RWPE1 (cell line): Measurements from ENCODE around the gene RARG.

Source experiments
- CTCF ChIA-PET: fragments of 350-600 bp; sonication (Branson Sonifier 250); formaldehyde crosslinking; extraction: SDS; loops from one replicate; lab custom pipeline; 2021; lab: Yijun Ruan, JAX
- POLR2A ChIA-PET: fragments of 400-600 bp; formaldehyde crosslinking; extraction: SDS; loops from one replicate; lab custom pipeline; 2020; ENCODE audit warnings: antibody characterized with exemption; ENCODE audit not compliant: low non-redundant PET; lab: Yijun Ruan, JAX
- DNase-seq: peaks from one replicate; pipeline ENCODE4 v3.0.0; 2012; ENCODE audit warnings: low spot score
- H3K27ac ChIP-seq: fragments of 450-650 bp; 2 replicates; pipeline ENCODE4 v1.5.1; 2017
- TF ChIP-seq, protein P1 (sequence below): fragments of 450-650 bp; conservative IDR thresholded peaks from 2 replicates; pipeline ENCODE4 v1.5.1; 2017; ENCODE audit warnings: low read depth, mild to moderate bottlenecking

The RARG gene

DNA sequence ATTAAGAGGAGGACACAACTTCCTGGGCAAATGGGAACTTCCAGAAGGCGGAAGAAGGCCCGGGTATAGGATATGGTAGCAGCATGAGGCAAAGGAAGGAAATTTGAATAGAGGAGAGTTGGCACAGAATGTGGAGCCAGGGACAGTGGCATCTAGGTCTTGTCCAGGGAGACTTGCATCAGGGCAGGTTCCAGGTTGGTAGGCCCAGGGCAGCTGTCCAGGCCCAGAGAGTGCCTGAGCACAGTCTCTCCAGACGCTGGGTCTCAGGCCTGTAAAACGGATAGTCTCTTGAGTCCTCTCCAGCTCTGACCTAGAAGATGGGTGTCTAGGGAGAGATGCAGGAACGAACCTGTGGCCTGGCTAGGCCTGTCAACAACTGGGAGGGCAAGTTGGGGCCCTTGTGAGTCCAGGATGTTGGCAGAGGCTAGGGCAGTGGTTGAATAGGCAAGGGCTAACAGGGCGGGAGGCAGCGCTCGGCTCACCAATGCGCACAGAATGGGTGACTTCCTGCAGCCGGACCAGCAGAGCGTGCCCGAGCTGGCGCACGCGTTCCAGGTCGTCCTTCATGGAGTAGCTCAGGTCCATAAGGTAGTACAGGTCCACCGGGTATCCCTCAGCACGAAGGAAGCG lies 34.9 kb downstream of the RARG start:
- ChIA-PET CTCF (interaction anchor here (0.6 to 1.3 kb wide), 2 partner anchors 16 to 79 kb away, joined by 4 read pairs; partner anchors contain the start of gene CSAD), POLR2A (no interaction called here)
- DNase-seq = no peak
- no peak overlapping the region for H3K27ac ChIP-seq
- TF ChIP-seq, protein P1, sequence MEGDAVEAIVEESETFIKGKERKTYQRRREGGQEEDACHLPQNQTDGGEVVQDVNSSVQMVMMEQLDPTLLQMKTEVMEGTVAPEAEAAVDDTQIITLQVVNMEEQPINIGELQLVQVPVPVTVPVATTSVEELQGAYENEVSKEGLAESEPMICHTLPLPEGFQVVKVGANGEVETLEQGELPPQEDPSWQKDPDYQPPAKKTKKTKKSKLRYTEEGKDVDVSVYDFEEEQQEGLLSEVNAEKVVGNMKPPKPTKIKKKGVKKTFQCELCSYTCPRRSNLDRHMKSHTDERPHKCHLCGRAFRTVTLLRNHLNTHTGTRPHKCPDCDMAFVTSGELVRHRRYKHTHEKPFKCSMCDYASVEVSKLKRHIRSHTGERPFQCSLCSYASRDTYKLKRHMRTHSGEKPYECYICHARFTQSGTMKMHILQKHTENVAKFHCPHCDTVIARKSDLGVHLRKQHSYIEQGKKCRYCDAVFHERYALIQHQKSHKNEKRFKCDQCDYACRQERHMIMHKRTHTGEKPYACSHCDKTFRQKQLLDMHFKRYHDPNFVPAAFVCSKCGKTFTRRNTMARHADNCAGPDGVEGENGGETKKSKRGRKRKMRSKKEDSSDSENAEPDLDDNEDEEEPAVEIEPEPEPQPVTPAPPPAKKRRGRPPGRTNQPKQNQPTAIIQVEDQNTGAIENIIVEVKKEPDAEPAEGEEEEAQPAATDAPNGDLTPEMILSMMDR = no peak

- POLR2A ChIA-PET = no interaction called here
- TF ChIP-seq, protein P1 = no peak
- H3K27ac ChIP-seq = no peak overlapping the region
- no peak for DNase-seq
- CTCF ChIA-PET = interaction anchor here (0.7 kb wide), 1 partner anchor 123 kb away, joined by 4 read pairs; no protein-coding TSS in a partner anchor
Measured at GRCh38 chr12:53196486-53196885, 35.5 kb downstream of the RARG start.

- TF ChIP-seq, protein P1 = no peak
- CTCF ChIA-PET = interaction anchor here (0.7 to 1.3 kb wide), 3 partner anchors 9 to 130 kb away, joined by 3 to 4 read pairs (median 4); no protein-coding TSS in a partner anchor
- DNase-seq = no peak
- POLR2A ChIA-PET = interaction anchor here (0.6 to 0.7 kb wide), 3 partner anchors 15 to 51 kb away, joined by 3 to 4 read pairs (median 3); no protein-coding TSS in a partner anchor
- no peak overlapping the region for H3K27ac ChIP-seq
Measured at GRCh38 chr12:53195516-53196420, 36.2 kb downstream of the RARG start.

- ChIA-PET POLR2A (interaction anchor here (0.6 kb wide), 1 partner anchor 34 kb away, joined by 4 read pairs; no protein-coding TSS in a partner anchor), CTCF (interaction anchor here (1.3 kb wide), 2 partner anchors 10 to 129 kb away, joined by 3 to 4 read pairs; no protein-coding TSS in a partner anchor)
- TF ChIP-seq, protein P1 = no peak
- no peak overlapping the region for H3K27ac ChIP-seq
- DNase-seq = no peak
Measured at GRCh38 chr12:53194973-53195372, 37.0 kb downstream of the RARG start.

GRCh38 chr12:53193985-53194716 lies 37.9 kb downstream of the RARG start:
- ChIA-PET POLR2A (no interaction called here), CTCF (interaction anchor here (1.0 kb wide), 1 partner anchor 19 kb away, joined by 3 read pairs; no protein-coding TSS in a partner anchor)
- no peak overlapping the region for H3K27ac ChIP-seq
- no peak for DNase-seq
- TF ChIP-seq, protein P1 = no peak

DNA sequence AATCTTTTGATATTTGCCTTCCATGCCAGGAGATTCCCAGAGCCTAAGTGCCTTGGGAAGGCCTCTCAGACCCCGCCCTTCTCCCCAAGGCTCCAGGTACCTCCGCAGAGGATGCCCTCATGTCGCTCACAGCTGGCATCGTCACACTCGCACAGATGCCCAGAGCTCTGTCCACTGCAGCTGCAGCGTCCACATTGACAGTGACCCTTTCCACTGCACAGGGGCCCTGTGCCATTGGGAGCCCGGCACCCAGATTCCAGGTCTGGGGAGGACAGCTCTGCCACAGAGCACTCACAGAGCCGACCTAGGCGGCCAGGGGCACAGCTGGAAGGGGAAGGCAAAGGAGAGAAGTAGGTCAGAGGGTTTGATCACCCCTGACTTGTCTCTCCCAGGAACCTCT lies 39.0 kb downstream of the RARG start:
- ChIA-PET POLR2A (no interaction called here), CTCF (interaction anchor here (1.0 to 1.2 kb wide), 3 partner anchors 18 to 127 kb away, joined by 3 to 8 read pairs (median 4); no protein-coding TSS in a partner anchor)
- TF ChIP-seq, protein P1 = no peak
- no peak for DNase-seq
- no peak overlapping the region for H3K27ac ChIP-seq
